Nephron progenitor cell (in vitro differentiated cells): ENCODE measurements around the gene RAD52.
A peak's percentile ranks its signal among the peaks of the same experiment; 100 is the strongest.
"Not testable (repeated sequence)": the region's sequence is repeated elsewhere in the genome, so short reads cannot be mapped to it uniquely, and the experiment has no call there.

Source experiments
- DNase-seq: peaks from one replicate; pipeline ENCODE4 v3.0.0; 2021
- H3K27ac Mint-ChIP-seq: 2 replicates; pipeline ENCODE4 v1.8.0; 2021; ENCODE audit warnings: mild to moderate bottlenecking, moderate library complexity, mixed read lengths
- H3K27me3 Mint-ChIP-seq: 2 replicates; pipeline ENCODE4 v1.8.0; 2021; ENCODE audit warnings: mild to moderate bottlenecking, low read depth, mixed read lengths; ENCODE audit not compliant: poor library complexity
- H3K36me3 Mint-ChIP-seq: 2 replicates; pipeline ENCODE4 v1.8.0; 2021; ENCODE audit warnings: low read depth, mixed read lengths
- H3K4me1 Mint-ChIP-seq: 2 replicates; pipeline ENCODE4 v1.8.0; 2021; ENCODE audit warnings: mixed read lengths
- H3K4me3 Mint-ChIP-seq: 2 replicates; pipeline ENCODE4 v1.8.0; 2021; ENCODE audit warnings: mild to moderate bottlenecking, moderate library complexity, mixed read lengths
- H3K9me3 Mint-ChIP-seq: 2 replicates; pipeline ENCODE4 v1.8.0; 2021; ENCODE audit warnings: mild to moderate bottlenecking, moderate library complexity, mixed read lengths
- CTCF ChIP-seq: fragments of 200-600 bp; sonication (generic); IDR thresholded peaks from 2 replicates; pipeline ENCODE4 v1.5.0; 2021; ENCODE audit warnings: antibody characterized with exemption

RAD52 gene

GRCh38 chr12:946212-946611 lies 3.3 kb downstream of the RAD52 start:
- H3K27ac Mint-ChIP-seq, result peak overlapping the region; percentile 82
- peaks cover 38% of the 10 kb centered on the region for H3K36me3 Mint-ChIP-seq
- H3K4me3 Mint-ChIP-seq, result peak overlapping the region; percentile 52
- no peaks in the 10 kb centered on the region for H3K9me3 Mint-ChIP-seq
- no peak for TF ChIP-seq CTCF
- no peak for DNase-seq
- H3K4me1 Mint-ChIP-seq, result peaks cover 39% of the 10 kb centered on the region
- H3K27me3 Mint-ChIP-seq, result peaks cover 10% of the 10 kb centered on the region

GRCh38 chr12:944211-944610 lies 5.3 kb downstream of the RAD52 start:
- peaks cover 58% of the 10 kb centered on the region for H3K36me3 Mint-ChIP-seq
- H3K9me3 Mint-ChIP-seq, result no peaks in the 10 kb centered on the region
- H3K27ac Mint-ChIP-seq, result peak overlapping the region; percentile 10
- DNase-seq, result no peak
- H3K4me1 Mint-ChIP-seq, result peaks cover 37% of the 10 kb centered on the region
- no peak for TF ChIP-seq CTCF
- no peak overlapping the region for H3K4me3 Mint-ChIP-seq
- peaks cover 5% of the 10 kb centered on the region for H3K27me3 Mint-ChIP-seq

- Mint-ChIP-seq H3K27ac (no peak overlapping the region), H3K4me1 (peaks cover 29% of the 10 kb centered on the region), H3K36me3 (peaks cover 62% of the 10 kb centered on the region), H3K9me3 (peaks cover 4% of the 10 kb centered on the region), H3K27me3 (no peaks in the 10 kb centered on the region), H3K4me3 (no peak overlapping the region)
- DNase-seq, result no peak
- TF ChIP-seq CTCF, result no peak
Measured at GRCh38 chr12:943051-943450, 6.4 kb downstream of the RAD52 start.

GRCh38 chr12:938810-939209 lies 10.7 kb downstream of the RAD52 start:
- Mint-ChIP-seq H3K9me3 (peaks cover 4% of the 10 kb centered on the region), H3K4me1 (peaks cover under 1% of the 10 kb centered on the region), H3K36me3 (peaks cover 67% of the 10 kb centered on the region), H3K27me3 (no peaks in the 10 kb centered on the region), H3K27ac (peak overlapping the region; percentile 12), H3K4me3 (no peak overlapping the region)
- TF ChIP-seq CTCF, result no peak
- DNase-seq, result no peak

GRCh38 chr12:936377-937345 lies 12.8 kb downstream of the RAD52 start:
- Mint-ChIP-seq H3K4me1 (no peaks in the 10 kb centered on the region), H3K9me3 (peaks cover 4% of the 10 kb centered on the region), H3K27ac (peak overlapping the region; percentile 66), H3K36me3 (peaks cover 66% of the 10 kb centered on the region), H3K27me3 (no peaks in the 10 kb centered on the region), H3K4me3 (no peak overlapping the region)
- no peak for TF ChIP-seq CTCF
- no peak for DNase-seq

- not testable (repeated sequence) for H3K9me3 Mint-ChIP-seq, H3K4me1 Mint-ChIP-seq, H3K27me3 Mint-ChIP-seq, H3K27ac Mint-ChIP-seq, DNase-seq, H3K4me3 Mint-ChIP-seq
- peaks cover 70% of the 10 kb centered on the region for H3K36me3 Mint-ChIP-seq
Measured at GRCh38 chr12:935891-936290, 13.6 kb downstream of the RAD52 start.
